ENCODE results near the gene GP1BB.

GRCh38 chr22:19713245-19713644 lies 10.1 kb upstream of the GP1BB start:
- no peak for TF ChIP-seq CTCF (conservative IDR thresholded peaks at IDR 0.05; ENCODE audit: low read depth, low read length)
- TF ChIP-seq BHLHE40 (IDR thresholded peaks at IDR 0.05; ENCODE audit: low read depth, low read length), result no peak
- TF ChIP-seq POLR2A (IDR thresholded peaks at IDR 0.05; ENCODE audit: low read depth, low read length), result no peak
- TF ChIP-seq MXI1 (IDR thresholded peaks at IDR 0.05; ENCODE audit: borderline replicate concordance, low read depth, low read length), result no peak
- no peak for TF ChIP-seq MAZ (IDR thresholded peaks at IDR 0.05; ENCODE audit: borderline replicate concordance, low read depth, low read length)
- TF ChIP-seq CEBPB (IDR thresholded peaks at IDR 0.05; ENCODE audit: low read depth, low read length), result no peak
- TF ChIP-seq FOS (IDR thresholded peaks at IDR 0.05; ENCODE audit: low read depth, low read length), result no peak

All from IMR-90 (cell line).